Measurements from ENCODE around the gene SPP2.

SPP2 gene

DNA sequence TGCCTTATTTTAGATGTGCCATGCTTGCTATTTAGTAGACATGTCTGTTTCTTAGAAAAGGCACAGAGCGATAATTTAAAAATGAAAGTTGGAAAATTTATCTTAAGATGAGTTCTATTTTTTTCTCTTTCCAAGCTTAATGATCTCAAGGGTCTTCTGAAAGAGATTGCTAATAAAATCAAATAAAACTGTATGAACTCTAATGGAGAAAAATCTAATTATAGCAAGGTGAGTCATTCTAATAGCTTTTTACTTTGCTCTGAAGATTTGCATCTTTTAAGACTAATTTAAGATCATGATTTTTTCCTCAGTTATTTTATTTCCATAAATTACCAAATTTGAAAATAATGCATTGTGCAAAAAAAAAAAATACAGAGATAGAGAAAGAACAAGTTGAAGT, 36.1 kb upstream of the SPP2 start:
- no peak for DNase-seq (ENCODE audit: low read depth)
- H3K4me3 ChIP-seq (ENCODE audit: low read length), result no peak overlapping the region
- TF ChIP-seq, protein P1, sequence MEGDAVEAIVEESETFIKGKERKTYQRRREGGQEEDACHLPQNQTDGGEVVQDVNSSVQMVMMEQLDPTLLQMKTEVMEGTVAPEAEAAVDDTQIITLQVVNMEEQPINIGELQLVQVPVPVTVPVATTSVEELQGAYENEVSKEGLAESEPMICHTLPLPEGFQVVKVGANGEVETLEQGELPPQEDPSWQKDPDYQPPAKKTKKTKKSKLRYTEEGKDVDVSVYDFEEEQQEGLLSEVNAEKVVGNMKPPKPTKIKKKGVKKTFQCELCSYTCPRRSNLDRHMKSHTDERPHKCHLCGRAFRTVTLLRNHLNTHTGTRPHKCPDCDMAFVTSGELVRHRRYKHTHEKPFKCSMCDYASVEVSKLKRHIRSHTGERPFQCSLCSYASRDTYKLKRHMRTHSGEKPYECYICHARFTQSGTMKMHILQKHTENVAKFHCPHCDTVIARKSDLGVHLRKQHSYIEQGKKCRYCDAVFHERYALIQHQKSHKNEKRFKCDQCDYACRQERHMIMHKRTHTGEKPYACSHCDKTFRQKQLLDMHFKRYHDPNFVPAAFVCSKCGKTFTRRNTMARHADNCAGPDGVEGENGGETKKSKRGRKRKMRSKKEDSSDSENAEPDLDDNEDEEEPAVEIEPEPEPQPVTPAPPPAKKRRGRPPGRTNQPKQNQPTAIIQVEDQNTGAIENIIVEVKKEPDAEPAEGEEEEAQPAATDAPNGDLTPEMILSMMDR (conservative IDR thresholded peaks at IDR 0.05; ENCODE audit: low read length), result no peak

DNA sequence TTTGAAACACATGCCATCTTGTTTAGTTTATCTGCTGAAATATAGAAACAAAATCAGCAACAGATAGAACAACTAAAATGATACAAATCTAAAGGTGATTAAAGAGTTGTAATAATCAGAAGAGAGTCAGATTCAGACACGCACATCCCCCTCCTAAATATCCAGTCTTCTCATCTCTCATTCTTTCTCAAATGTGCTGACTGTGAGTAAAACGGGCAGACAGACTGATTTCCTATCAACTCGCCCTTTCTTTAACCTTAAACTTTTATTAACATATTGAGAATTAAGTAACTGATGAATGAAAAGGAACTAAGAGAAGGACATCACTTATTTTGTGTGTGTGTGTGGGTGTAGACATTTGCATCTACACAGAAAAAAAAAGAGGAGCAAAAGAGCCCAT, 34.6 kb upstream of the SPP2 start:
- TF ChIP-seq, protein P1 (conservative IDR thresholded peaks at IDR 0.05; ENCODE audit: low read length), result no peak
- no peak overlapping the region for H3K4me3 ChIP-seq (ENCODE audit: low read length)
- DNase-seq (ENCODE audit: low read depth), result no peak

DNA sequence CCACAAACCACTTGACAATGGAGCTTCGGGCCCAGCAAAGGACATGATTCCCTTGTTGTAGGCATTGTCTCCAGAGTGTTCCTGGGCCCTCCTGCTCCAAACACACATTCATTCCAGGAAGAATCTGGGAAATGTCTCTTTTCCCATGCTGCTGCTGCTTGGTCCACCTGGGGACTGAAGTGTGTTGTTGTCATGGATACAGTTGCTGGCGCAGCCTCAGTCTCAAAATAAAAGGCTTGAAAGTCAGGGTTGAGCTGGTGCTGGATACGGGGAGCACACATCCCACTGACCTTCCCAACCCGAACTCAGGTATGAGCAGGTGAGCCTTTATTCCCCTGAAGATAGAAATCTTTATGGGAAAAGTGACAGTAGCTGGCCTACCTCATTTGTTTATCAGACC, 30.6 kb upstream of the SPP2 start:
- TF ChIP-seq, protein P1 (conservative IDR thresholded peaks at IDR 0.05; ENCODE audit: low read length), result no peak
- no peak for DNase-seq (ENCODE audit: low read depth)
- no peak overlapping the region for H3K4me3 ChIP-seq (ENCODE audit: low read length)

DNA sequence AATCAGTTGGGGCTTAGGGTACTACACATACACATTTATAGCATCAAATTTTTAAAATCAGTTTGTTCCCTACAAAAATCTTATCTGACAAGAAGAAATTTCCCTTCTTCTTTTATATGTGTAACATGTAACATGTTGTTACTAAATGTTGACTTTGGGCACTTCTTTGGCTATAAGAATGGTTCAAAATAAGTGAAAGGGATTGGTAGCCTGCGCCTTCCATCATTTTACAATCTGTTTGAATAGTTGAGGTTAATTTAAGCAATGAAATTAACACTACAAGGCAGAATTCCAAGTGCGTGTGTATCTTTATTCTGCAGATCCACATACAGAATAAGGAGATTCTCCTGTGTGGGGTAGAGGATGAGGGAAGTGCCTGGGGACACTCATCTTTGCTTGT, 30.2 kb upstream of the SPP2 start:
- TF ChIP-seq, protein P1 (conservative IDR thresholded peaks at IDR 0.05; ENCODE audit: low read length), result no peak
- H3K4me3 ChIP-seq (ENCODE audit: low read length), result no peak overlapping the region
- DNase-seq (ENCODE audit: low read depth), result no peak

DNA sequence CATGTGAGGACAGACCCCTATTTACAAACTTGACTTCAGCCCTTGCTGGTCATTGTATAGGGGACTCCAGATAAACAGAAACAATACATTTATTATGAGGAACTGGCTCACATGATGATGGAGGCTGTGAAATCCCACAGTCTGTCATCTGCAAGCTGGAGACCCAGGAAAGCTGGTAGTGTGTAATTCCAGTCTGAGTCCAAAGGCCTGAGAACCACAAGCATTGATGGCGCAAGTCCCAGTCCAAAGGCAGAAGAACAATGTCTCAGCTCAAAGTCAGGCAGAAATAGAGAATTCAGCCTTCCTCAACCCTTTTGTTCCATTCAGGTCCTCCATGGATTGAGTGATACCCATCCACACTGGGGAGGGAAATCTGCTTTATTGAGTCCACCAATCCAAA, 28.1 kb upstream of the SPP2 start:
- TF ChIP-seq, protein P1 (conservative IDR thresholded peaks at IDR 0.05; ENCODE audit: low read length), result no peak
- H3K4me3 ChIP-seq (ENCODE audit: low read length), result no peak overlapping the region
- no peak for DNase-seq (ENCODE audit: low read depth)

DNA sequence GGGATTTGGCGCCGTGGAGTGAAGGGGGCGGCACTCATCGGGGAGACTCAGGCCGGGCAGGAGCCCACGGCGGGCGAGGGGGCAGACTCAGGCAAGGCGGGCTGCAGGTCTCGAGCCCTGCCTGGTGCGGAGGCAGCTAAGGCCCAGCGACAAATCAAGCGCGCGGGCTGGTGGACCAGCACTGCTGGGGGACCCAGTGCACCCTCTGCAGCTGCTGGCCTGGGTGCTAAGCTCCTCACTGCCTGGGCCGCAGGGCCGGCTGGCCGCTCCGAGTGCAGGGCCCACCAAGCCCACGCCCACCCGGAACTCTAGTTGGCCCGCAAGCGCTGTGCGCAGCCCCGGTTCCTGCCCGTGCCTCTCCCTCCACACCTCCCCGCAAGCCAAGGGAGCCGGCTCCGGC, 26.2 kb upstream of the SPP2 start:
- no peak for DNase-seq (ENCODE audit: low read depth)

DNA sequence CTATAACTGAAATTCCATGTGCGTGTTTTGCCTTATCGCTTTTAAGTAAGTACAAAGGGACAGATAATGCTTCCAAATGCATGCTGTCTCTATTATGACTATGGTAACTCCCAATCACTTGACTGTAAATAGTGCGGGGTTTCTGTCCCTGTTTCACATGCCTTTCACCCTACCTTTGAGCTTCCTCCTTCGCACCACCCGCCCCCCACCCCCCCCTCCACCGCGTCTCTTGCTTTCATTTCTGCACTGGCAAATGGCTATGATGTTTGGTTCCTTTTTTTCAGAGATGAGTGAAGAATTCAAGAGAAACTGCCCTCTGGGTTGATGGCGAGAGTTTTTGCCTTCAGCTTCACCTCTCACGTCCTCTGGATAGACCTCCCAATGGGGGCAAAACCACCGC, 25.0 kb upstream of the SPP2 start:
- peak overlapping the region; percentile 47 for H3K4me3 ChIP-seq (ENCODE audit: low read length)
- TF ChIP-seq, protein P1 (conservative IDR thresholded peaks at IDR 0.05; ENCODE audit: low read length), result no peak
- no peak for DNase-seq (ENCODE audit: low read depth)

More for the DNA sequence above, 26.2 kb upstream of the SPP2 start:
- TF ChIP-seq, protein P1 (conservative IDR thresholded peaks at IDR 0.05; ENCODE audit: low read length), result no peak
- H3K4me3 ChIP-seq (ENCODE audit: low read length), result no peak overlapping the region
